Endothelial cell of umbilical vein (primary cell): ENCODE measurements around the gene RBMS2. TPM values are rescaled to one million over a fixed set of nuclear protein-coding genes. Genes with fewer than 3 reads are reported as not detected.

Experiments
- BruUV-seq: library from RNA; stranded (reverse); fragments of 400-500 nt; replicated peaks from 2 replicates; lab custom pipeline; 2021; lab: Mats Ljungman, UMichigan
- CTCF ChIA-PET: fragments of 300-600, 350-600 bp; sonication (Branson Sonifier 250); formaldehyde crosslinking; loops from one replicate; lab custom pipeline; 2021; ENCODE audit warnings: antibody characterized with exemption, inconsistent platforms; lab: Charles Lee
- POLR2A ChIA-PET: fragments of 300-600, 350-600 bp; sonication (Branson Sonifier 250); formaldehyde crosslinking; loops from one replicate; lab custom pipeline; 2021; ENCODE audit warnings: antibody characterized with exemption, inconsistent platforms; lab: Charles Lee
- DNase-seq: peaks from one replicate; pipeline ENCODE4 v3.0.0-alpha.2; 2011; ENCODE audit warnings: low read depth, low spot score
- FAIRE-seq: peaks from 2 replicates; lab custom pipeline; 2011; peaks lifted over from hg19 to GRCh38; lab: Jason Lieb, UNC
- H2AFZ ChIP-seq: 2 replicates; pipeline ENCODE4 v1.6.0; 2012; ENCODE audit warnings: low read depth, low read length, control low read depth, inconsistent platforms
- H3K27ac ChIP-seq: 2 replicates; pipeline ENCODE4 v1.5.1; 2011; ENCODE audit warnings: low read depth, mild to moderate bottlenecking, control low read depth, low read length, moderate library complexity; ENCODE audit not compliant: insufficient read depth
- H3K27me3 ChIP-seq, 2 experiments: 2 replicates each; pipeline versions ENCODE4 v1.6.0 to v1.6.1; 2011; ENCODE audit warnings: low read length in 2 of 2, mixed read lengths in 1 of 2; ENCODE audit not compliant: control insufficient read depth in 2 of 2, insufficient read depth in 2 of 2
- H3K36me3 ChIP-seq, 2 experiments: 2 replicates in 1 of 2; 3 replicates in 1 of 2; pipeline ENCODE4 v1.5.1; 2011; ENCODE audit warnings: low read length in 2 of 2, mild to moderate bottlenecking in 1 of 2, moderate library complexity in 1 of 2; ENCODE audit not compliant: control insufficient read depth in 2 of 2, insufficient read depth in 2 of 2; ENCODE audit errors: extremely low read depth in 1 of 2
- H3K4me1 ChIP-seq: 3 replicates; pipeline ENCODE4 v1.5.1; 2011; ENCODE audit warnings: mild to moderate bottlenecking, low read length; ENCODE audit not compliant: control insufficient read depth, insufficient read depth; ENCODE audit errors: extremely low read depth
- H3K4me2 ChIP-seq: 2 replicates; pipeline ENCODE4 v1.6.1; 2011; ENCODE audit warnings: low read length, control low read depth, mixed read lengths; ENCODE audit not compliant: insufficient read depth
- H3K4me3 ChIP-seq, 3 experiments: fragments of 200-600 bp in 1 of 3; sonication (generic), shearing (Covaris generic) in 1 of 3; replicated peaks in 1 of 3; 2 replicates each; pipeline ENCODE4 v1.5.1; 2011 to 2016; ENCODE audit warnings: control low read depth in 3 of 3, low read length in 3 of 3, mild to moderate bottlenecking in 2 of 3, inconsistent platforms in 1 of 3, low read depth in 1 of 3, moderate library complexity in 1 of 3; ENCODE audit not compliant: insufficient read depth in 1 of 3
- H3K79me2 ChIP-seq: 2 replicates; pipeline ENCODE4 v1.6.0; 2012; ENCODE audit warnings: low read length, inconsistent platforms; ENCODE audit not compliant: control insufficient read depth, insufficient read depth
- H3K9ac ChIP-seq: replicated peaks from 2 replicates; pipeline ENCODE3; 2011; ENCODE audit warnings: low read length, control low read depth; ENCODE audit not compliant: insufficient read depth; ENCODE audit errors: extremely low read depth
- H3K9me1 ChIP-seq: replicated peaks from 3 replicates; pipeline ENCODE4 v1.6.0; 2011; ENCODE audit warnings: mild to moderate bottlenecking, low read length; ENCODE audit not compliant: control insufficient read depth, insufficient read depth; ENCODE audit errors: extremely low read depth
- H3K9me3 ChIP-seq: replicated peaks from 2 replicates; pipeline ENCODE4 v1.5.1; 2012; ENCODE audit warnings: low read length, inconsistent platforms; ENCODE audit not compliant: control insufficient read depth, insufficient read depth
- H4K20me1 ChIP-seq: replicated peaks from 2 replicates; pipeline ENCODE3; 2011; ENCODE audit warnings: mild to moderate bottlenecking, low read length; ENCODE audit not compliant: control insufficient read depth, insufficient read depth; ENCODE audit errors: extremely low read depth
- CTCF ChIP-seq, 2 donors: IDR thresholded peaks; 1 replicate in 1 of 2; 2 replicates in 1 of 2; pipeline ENCODE4 v1.5.1; 2011; ENCODE audit warnings: low read length in 2 of 2, mild to moderate bottlenecking in 2 of 2, moderate library complexity in 2 of 2, control low read depth in 1 of 2, inconsistent platforms in 1 of 2, low read depth in 1 of 2; ENCODE audit not compliant: insufficient read depth in 1 of 2; ENCODE audit errors: extremely low read depth in 1 of 2
- EZH2 ChIP-seq: IDR thresholded peaks from 2 replicates; pipeline ENCODE4 v1.6.1; 2012; ENCODE audit warnings: borderline replicate concordance, low read depth, mild to moderate bottlenecking, moderate library complexity, low read length, inconsistent platforms; ENCODE audit not compliant: severe bottlenecking
- FOS ChIP-seq: IDR thresholded peaks from 2 replicates; pipeline ENCODE4 v1.6.1; 2011; ENCODE audit warnings: mild to moderate bottlenecking, low read length, moderate library complexity, borderline replicate concordance; ENCODE audit not compliant: insufficient read depth
- JUN ChIP-seq: IDR thresholded peaks from 2 replicates; pipeline ENCODE4 v1.6.1; 2011; ENCODE audit warnings: borderline replicate concordance, low read depth; ENCODE audit not compliant: insufficient read length, insufficient read depth
- MYC ChIP-seq: IDR thresholded peaks from one replicate; pipeline ENCODE4 v1.6.1; 2011; ENCODE audit warnings: mild to moderate bottlenecking, low read depth, low read length
- POLR2A ChIP-seq: IDR thresholded peaks from 2 replicates; pipeline ENCODE4 v1.6.1; 2012; ENCODE audit warnings: low read depth, mild to moderate bottlenecking, control low read depth, low read length
- POLR2AphosphoS5 ChIP-seq: IDR thresholded peaks from 2 replicates; pipeline ENCODE4 v1.6.1; 2012; ENCODE audit warnings: low read depth, mild to moderate bottlenecking, control low read depth, low read length, moderate library complexity; ENCODE audit not compliant: insufficient read depth
- dilution Hi-C: fragments of 300-500 bp; cut with MboI; formaldehyde crosslinking; loops from one replicate; pipeline ENCODE4 v1.15.0; 2019; ENCODE audit warnings: low sequenced_read_pairs; ENCODE audit not compliant: extremely low pct_ligation_motif_present
- intact Hi-C: fragments of 100-400 bp; cut with micrococcal nuclease; formaldehyde crosslinking; loops from one replicate; pipeline ENCODE4 v1.10.0; 2022
- polyA plus RNA-seq, 4 experiments: library from polyadenylated mRNA; depleted of rRNA in 3 of 4; stranded (reverse) in 3 of 4; unstranded in 1 of 4; fragments of >200 nt; gene quantifications; 2 replicates each; pipeline versions ENCODE4 v1.2.1 to v1.2.3, GENCODE V29; 2011 to 2012; ENCODE audit warnings: missing spikeins in 1 of 4
- total RNA-seq: library from RNA; stranded (reverse); gene quantifications from 2 replicates; pipeline ENCODE4 v1.2.3, GENCODE V29; 2021

The RBMS2 gene
- total and polyA plus RNA-seq, 2 donors (not counting 3 experiments of a cell fraction or from before 2014, with no cell fraction given), result 66.8 to 103 TPM

- peaks cover 89% of the 10 kb centered on the region for H3K79me2 ChIP-seq
- no peak overlapping the region for H3K4me2 ChIP-seq
- POLR2A ChIA-PET, result interaction anchor here (0.8 kb wide), 1 partner anchor 17 kb away, joined by 9 read pairs; no protein-coding TSS in a partner anchor
- dilution Hi-C loops, result no loop called here
- H3K4me3 ChIP-seq, result no peak overlapping the region
- DNase-seq (no peak), FAIRE-seq (no peak)
- H3K9ac ChIP-seq, result no peak overlapping the region
- H3K9me1 ChIP-seq, result peaks cover 2% of the 10 kb centered on the region
- peaks cover 7% of the 10 kb centered on the region for H4K20me1 ChIP-seq
- no peak overlapping the region for H2AFZ ChIP-seq
- peaks cover 2% of the 10 kb centered on the region for H3K4me1 ChIP-seq
- CTCF ChIA-PET, result no interaction called here
- TF ChIP-seq EZH2 (no peak), MYC (no peak), POLR2AphosphoS5 (no peak), FOS (no peak), POLR2A (no peak), CTCF (IDR thresholded peaks at IDR 0.05; ENCODE audit: extremely low read depth in 1 of 2, insufficient read depth in 1 of 2, low read depth in 1 of 2, low read length in 2 of 2) (no peak), JUN (no peak)
- H3K27ac ChIP-seq, result no peak overlapping the region
- peaks cover 0 to 3% of the 10 kb centered on the region in 2 experiments for H3K36me3 ChIP-seq
- no peaks in the 10 kb centered on the region for H3K9me3 ChIP-seq
- H3K27me3 ChIP-seq, result no peaks in the 10 kb centered on the region
- intact Hi-C loops, result no loop called here
- no TSS peak for BruUV-seq
Measured at GRCh38 chr12:56537546-56537945, 15.9 kb downstream of the RBMS2 start.
